Stimulated activated CD8-positive, alpha-beta memory T cell treated with anti-CD3 and anti-CD28 coated beads, Interleukin-2, amount 100 ng/mL, for 48 hours (primary cell): ENCODE results near the gene GPD2.
"Not testable (repeated sequence)": the region's sequence is repeated elsewhere in the genome, so short reads cannot be mapped to it uniquely, and the experiment has no call there.

ENCODE experiments used
- DNase-seq, 2 donors: peaks; one replicate each; pipeline ENCODE4 v3.0.0-alpha.2; 2020; ENCODE audit warnings: low read depth in 2 of 2

The GPD2 gene

DNA sequence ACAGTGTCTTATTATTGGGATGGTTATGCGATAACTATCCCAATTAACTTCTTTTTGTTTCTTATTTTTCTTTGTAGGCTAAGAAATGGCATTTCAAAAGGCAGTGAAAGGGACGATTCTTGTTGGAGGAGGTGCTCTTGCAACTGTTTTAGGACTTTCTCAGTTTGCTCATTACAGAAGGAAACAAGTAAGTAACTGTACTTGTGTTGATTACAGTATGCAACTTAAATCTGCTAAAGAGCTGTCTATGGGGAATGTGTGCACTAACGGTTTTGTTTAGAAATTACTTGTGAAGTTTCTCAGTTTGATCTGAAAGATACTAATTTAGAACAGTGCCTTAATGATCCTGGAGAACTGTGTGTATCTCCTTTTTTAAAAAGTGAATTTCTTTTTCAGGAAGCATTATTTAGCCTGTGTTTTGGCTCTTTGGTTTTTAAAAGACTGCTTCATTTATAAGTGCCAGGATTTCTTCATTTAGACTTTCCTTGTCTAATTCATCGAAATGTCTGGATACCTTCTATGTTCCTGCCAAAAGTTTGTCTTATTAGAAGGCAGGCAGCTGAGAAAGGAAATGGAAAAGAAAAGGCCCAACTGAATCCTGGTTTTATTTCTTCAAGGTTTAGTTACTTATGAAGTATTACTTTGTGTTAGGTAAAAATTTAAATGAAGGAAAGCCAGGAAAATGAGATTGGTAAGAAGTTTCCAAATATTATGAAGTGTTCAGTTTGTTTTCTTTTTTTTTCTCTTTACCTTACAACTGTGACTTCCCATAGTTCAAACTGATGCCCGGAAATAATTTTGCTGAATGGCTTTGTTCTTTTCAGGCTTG lies 40.1 kb downstream of the GPD2 start:
- no peak for DNase-seq

GRCh38 chr2:156476850-156477206 lies 40.6 kb downstream of the GPD2 start:
- DNase-seq, result no peak

GRCh38 chr2:156480376-156480775 lies 44.2 kb downstream of the GPD2 start:
- no peak for DNase-seq

DNA sequence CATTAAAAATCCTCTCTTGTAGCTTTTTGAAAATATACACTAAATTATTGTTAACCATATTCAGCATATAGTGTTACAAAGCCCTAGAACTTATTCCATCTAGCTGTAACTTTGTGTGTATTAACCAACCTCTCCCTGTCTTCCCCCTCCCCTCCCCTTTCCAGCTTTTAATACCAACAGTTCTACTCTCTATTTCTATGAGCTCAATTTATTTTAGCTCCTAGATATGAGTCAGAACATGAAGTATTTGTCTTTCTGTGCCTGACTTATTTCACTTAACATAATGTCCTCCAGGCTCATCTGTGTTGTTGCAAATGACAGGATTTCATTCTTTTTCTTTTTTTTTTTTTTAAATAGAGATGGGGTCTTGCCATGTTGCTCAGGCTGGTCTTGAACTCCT lies 45.1 kb downstream of the GPD2 start:
- no peak for DNase-seq

- DNase-seq, result no peak
Measured at GRCh38 chr2:156483741-156484173, 47.6 kb downstream of the GPD2 start.

- DNase-seq, result no peak
Measured at GRCh38 chr2:156486147-156486546, 50.0 kb downstream of the GPD2 start.

DNA sequence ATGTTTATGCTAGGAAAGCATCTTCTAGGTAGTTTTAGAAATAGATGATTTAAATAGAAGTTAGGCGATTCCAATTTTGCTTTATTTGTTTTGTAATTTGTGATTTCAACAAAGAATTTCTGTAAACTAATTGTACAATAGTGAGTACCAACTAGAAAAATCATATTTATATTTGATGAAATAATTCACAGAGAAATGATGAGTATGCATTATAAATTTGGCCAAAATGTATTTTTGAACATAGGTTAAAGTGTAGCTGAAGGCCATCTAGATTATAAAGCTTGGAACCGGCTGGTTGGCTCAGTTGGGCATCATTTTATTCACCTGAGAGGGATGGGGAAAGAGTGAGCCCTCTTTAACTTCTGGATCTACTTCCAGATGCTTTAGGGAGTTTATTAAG lies 50.4 kb downstream of the GPD2 start:
- DNase-seq, result no peak

- DNase-seq, result no peak
Measured at GRCh38 chr2:156489195-156489594, 53.0 kb downstream of the GPD2 start.

- DNase-seq, result no peak
Measured at GRCh38 chr2:156489750-156490465, 53.7 kb downstream of the GPD2 start.

- DNase-seq, result no peak
Measured at GRCh38 chr2:156490466-156490840, 54.3 kb downstream of the GPD2 start.

GRCh38 chr2:156491176-156491575 lies 55.0 kb downstream of the GPD2 start:
- DNase-seq, result no peak

DNA sequence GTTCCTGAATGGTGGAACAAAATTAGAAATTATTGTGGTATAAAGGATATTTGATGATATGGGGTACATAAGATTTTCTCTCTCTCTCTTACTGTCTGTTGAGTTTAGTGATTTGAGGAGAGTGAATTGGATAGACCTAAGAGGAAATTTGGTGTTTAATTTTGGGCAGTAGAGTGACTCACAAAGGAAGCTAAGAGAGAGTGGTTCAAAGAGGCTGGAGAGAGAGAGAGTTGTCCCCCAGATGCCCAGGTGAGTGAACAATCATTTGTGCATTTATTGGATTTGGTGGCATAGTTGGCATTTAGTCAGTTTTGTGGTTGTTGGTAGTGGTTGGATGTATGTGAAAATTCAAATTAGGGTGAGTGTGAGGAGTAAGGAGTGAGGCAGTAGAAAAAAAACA lies 56.8 kb downstream of the GPD2 start:
- DNase-seq, result no peak

DNA sequence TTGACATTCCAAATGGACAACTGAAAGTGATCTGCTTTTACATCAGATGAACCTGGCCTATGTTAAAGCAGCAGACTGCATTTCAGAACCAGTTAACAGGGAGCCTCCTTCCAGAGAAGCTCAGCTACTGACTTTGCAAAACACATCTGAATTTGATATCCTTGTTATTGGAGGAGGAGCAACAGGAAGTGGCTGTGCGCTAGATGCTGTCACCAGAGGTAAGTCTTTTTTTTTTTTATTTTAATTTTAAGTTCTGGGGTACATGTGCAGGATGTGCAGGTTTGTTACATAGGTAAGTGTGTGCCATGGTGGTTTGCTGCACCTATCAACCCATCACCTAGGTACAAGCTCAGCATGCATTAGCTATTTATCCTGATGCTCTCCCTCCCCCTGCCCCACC lies 59.8 kb downstream of the GPD2 start:
- DNase-seq, result not testable (repeated sequence)

GRCh38 chr2:156505696-156506095 lies 69.5 kb downstream of the GPD2 start:
- no peak for DNase-seq

- DNase-seq, result no peak
Measured at GRCh38 chr2:156511122-156511521, 74.9 kb downstream of the GPD2 start.

DNA sequence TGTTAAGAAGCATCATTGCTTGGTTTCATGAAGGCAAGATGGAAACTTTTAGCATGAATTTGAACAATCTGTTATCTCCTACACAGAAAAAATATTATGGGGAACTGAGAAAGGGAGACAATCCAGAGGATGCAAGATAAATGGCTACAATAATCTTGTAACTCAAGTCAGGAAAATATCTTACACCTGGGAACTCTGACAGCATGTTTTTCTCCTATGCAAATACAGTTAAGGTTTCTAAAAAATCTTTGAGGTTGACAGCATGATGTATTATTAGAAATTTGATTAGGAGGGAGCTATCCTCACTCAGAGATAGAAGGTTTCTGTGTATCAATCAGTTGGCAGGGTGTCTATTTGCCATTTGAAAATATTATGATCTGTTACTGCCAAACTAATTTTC lies 75.6 kb downstream of the GPD2 start:
- DNase-seq, result no peak

DNA sequence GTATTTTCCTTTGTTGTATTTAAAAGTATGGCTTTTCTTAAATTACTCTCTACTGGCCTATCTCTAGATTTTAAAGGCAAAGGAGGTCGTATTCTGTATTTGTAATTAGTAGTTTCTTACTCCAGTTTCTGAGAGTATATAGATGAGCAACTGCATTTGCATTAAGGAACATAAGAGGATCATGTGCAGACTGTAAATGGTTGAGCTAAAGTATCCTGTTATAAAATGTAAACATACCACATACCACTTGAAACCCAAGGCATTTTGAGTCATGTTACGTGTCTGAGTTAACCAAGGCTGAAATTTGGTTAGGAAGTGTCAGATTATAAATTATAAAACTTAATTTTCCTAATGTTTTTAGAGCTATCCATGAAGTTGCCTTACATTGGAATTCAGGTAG lies 76.3 kb downstream of the GPD2 start:
- DNase-seq, result no peak

DNA sequence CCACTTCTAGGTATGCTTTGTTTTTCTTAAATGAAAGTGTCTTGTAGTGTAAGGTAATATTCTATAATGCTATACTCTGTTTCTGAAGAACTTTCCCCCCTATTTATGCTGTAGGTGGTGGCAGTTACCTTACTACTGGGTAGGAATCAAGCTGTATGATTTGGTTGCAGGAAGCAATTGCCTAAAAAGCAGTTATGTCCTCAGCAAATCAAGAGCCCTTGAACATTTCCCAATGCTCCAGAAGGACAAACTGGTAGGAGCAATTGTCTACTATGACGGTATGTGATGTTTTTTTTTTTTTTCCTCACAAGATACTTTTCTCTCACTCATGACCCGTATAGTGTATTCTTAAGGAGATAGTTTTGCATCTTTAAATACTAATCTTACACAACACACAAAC lies 77.0 kb downstream of the GPD2 start:
- no peak for DNase-seq

DNA sequence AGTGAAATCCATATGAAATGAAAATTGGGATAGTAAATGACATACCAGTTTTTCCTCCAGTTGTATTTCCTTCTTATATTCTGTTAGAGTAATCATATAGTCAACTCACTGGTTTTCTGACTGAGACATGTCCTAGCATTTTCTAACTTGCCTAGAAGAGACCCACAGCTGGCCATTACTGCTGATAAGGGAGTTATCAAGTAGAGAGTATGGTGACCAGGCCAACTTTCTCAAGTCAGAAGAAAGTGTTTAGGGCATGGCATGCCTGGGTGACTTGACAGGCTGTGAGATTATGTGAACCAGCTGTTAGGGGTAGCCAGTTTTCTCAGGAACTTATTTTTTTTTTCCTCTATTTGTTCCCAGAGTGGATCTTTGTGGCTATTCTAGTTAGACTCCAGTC lies 81.2 kb downstream of the GPD2 start:
- DNase-seq, result no peak

DNA sequence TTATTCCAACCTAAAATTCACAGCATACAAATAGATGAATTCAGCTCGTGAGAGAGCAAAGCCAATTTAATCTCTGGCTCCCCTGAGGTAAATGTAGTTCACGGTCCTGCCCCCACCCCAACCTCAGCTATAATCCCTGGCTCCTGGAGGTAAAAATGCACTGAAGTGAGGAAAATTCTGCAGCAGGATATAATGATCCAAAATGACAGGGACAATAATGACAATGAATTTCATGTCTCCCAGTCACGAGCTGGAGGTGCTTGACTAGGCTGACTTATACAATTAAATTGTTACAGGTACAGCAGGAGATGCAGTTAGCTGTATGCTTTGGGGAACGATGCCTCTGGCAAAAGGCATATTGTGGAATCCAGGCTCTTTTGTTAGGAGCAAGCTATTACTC lies 82.0 kb downstream of the GPD2 start:
- DNase-seq, result no peak

DNA sequence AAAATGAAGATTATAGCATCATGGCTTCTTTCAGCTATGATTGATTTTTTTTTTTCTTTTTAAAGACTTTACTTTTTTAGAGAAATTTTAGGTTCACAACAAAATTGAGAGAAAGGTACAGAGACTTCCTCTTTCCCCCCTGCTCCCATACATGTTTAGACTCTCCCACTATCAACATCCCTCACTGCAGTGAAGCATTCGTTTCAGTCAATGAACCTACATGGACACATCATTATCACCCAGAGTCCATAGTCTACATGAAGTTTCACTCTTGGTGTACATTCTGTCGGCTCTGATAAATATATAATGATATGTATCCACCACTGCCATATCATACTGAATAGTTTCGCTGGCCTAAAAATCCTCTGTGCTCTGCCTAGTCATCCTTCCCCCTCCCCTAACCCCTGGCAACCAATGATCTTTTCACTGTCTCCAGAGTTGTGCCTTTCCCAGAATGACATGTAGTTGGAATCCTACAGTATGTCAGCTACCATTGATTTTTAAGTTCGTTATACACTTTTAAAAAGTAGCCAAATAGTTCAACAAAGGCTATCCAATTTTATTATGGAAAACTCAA lies 86.8 kb downstream of the GPD2 start:
- DNase-seq, result no peak

DNA sequence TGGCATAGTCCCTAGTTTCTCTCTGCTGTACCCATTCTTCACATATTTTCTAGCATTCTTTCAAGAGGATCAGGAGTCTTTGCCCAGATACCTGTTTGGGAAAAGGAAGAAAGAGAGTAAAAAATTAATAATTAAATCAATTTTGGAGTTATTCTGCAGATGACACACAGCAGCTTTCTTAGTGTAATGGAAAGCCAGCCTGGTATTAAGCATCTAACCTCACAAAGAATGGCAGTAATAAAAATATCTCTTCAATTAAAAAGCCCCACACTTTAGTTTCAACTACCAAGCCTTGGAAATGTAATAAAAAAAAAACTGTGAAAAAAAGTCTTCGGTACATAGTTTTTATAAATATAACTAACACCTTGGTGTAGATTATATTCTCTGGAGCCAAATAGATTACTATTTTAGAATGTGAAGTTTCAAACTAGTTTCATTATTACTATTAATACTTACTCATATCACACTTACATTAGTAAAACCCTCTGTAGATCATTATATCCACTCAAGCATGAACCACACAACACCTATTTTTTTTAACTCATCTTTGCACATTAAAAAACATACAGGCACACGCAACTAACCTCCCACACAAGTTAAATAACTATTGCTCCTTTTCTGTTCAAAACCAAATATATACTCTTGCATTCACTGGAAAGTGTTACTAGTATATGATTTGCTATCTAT lies 90.9 kb downstream of the GPD2 start:
- DNase-seq, result no peak

GRCh38 chr2:156528583-156528982 lies 92.4 kb downstream of the GPD2 start:
- not testable (repeated sequence) for DNase-seq
